ENCODE measurements around the gene NFATC1. TPM values are rescaled to one million over a fixed set of nuclear protein-coding genes. Genes with fewer than 3 reads are reported as not detected.

NFATC1 gene
- total and polyA plus RNA-seq, 9 donors: 8.4 to 28.3 (median 12.2) TPM

DNA sequence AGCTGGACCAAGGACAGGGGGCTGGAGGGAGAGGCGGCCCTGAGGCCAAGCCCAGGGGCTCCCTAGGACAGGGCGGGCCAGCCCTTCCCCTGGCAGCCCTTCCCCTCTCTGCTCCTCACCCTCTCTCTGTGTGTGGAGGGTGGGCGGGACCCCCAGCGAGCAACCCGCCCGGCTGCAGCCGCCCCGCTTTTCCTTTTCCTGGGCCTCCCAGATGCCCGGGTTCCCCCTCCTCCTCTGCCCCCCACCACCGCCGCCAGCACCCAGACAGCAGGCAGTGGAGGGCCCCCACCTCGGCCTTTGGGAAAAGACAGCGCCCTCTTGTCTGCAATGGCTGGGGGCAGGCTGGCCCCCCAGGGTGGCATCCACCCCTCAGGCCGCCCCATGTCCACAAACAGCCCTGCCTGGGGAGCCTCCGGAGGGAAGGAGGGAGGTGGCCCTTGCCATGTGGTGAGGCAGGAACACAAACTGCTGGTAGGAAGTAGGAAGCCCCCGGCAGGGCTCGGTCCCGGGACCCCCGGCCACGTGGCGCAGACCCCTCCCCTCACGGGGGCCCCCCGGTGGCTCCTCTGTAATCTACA lies 148.7 kb downstream of the NFATC1 start:
- Histone ChIP-seq H3K4me1 (ENCODE audit: insufficient read depth) (peaks cover 1% of the 10 kb centered on the region), H3K36me3 (no peaks in the 10 kb centered on the region), H3K4me3 (no peak overlapping the region), H3K27me3 (no peaks in the 10 kb centered on the region), H3K27ac (no peak overlapping the region), H3K9me3 (no peaks in the 10 kb centered on the region)
- TF ChIP-seq, protein P1, sequence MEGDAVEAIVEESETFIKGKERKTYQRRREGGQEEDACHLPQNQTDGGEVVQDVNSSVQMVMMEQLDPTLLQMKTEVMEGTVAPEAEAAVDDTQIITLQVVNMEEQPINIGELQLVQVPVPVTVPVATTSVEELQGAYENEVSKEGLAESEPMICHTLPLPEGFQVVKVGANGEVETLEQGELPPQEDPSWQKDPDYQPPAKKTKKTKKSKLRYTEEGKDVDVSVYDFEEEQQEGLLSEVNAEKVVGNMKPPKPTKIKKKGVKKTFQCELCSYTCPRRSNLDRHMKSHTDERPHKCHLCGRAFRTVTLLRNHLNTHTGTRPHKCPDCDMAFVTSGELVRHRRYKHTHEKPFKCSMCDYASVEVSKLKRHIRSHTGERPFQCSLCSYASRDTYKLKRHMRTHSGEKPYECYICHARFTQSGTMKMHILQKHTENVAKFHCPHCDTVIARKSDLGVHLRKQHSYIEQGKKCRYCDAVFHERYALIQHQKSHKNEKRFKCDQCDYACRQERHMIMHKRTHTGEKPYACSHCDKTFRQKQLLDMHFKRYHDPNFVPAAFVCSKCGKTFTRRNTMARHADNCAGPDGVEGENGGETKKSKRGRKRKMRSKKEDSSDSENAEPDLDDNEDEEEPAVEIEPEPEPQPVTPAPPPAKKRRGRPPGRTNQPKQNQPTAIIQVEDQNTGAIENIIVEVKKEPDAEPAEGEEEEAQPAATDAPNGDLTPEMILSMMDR (IDR thresholded peaks at IDR 0.05): no peak
- TF ChIP-seq POLR2A (IDR thresholded peaks at IDR 0.05) (no peak), EP300 (IDR thresholded peaks at IDR 0.05) (no peak)
- intact Hi-C loops (cut with DNase I): no loop called here
- 57 to 68% (median 58%) methylated on average over 21 to 23 of the region's 23 CpGs for whole genome bisulfite sequencing, 3 donors
- DNase-seq: peak in 2 of 5 donors; percentile 7 to 13

DNA sequence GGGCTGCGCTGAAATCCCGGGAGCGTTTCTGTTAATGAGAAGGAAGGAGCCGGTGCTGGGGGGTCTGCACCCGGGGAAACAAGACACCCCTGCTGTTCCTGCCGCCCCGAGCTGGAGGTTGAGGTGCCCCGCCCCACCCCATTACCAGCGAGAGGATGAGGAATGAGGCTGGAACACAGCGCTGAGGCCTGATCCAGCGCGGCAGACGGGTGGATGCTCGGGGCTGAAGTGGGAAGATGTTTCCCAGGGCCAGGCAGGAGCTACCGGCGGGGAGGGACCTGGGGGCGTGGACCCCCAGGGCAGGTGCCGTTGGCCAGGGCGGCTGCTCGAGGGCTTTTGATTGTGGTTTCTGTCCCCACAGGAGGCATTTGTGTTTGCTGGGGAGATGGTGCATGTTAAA lies 149.5 kb downstream of the NFATC1 start:
- TF ChIP-seq, protein P1 (IDR thresholded peaks at IDR 0.05): no peak
- TF ChIP-seq POLR2A (IDR thresholded peaks at IDR 0.05) (no peak), EP300 (IDR thresholded peaks at IDR 0.05) (no peak)
- no peak overlapping the region for H3K4me3 ChIP-seq
- DNase-seq: peak in 2 of 5 donors; percentile 5 to 10
- H3K9me3 ChIP-seq: no peaks in the 10 kb centered on the region
- H3K4me1 ChIP-seq (ENCODE audit: insufficient read depth): peaks cover 1% of the 10 kb centered on the region
- H3K36me3 ChIP-seq: no peaks in the 10 kb centered on the region
- 88 to 92% (median 90%) methylated on average over 20 of the region's 20 CpGs for WGBS, 3 donors
- no peaks in the 10 kb centered on the region for H3K27me3 ChIP-seq
- H3K27ac ChIP-seq: no peak overlapping the region
- intact Hi-C loops (cut with DNase I): no loop called here

DNA sequence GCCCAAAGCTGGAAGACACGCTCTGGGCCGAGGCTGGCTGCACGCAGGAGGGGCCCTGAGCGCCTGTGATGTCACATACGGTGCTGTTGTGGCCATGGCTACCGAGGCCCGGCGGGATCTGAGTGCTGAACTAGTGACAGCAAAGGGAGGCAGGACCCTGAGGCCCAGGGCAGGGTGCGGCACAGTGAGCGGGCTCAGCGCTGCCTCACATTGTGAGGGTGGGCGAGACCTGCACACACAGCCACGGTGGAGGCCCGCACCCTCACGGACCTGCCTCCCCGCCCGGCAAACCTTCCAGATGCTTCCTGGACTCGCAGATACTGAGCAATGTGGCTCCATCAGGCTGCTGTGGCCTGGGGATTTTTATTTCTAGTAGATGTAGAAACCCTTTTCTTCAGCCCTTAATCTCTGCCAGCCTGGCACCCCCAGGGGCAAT lies 150.0 kb downstream of the NFATC1 start:
- Histone ChIP-seq H3K4me1 (ENCODE audit: insufficient read depth) (peaks cover 1% of the 10 kb centered on the region), H3K27ac (no peak overlapping the region), H3K36me3 (no peaks in the 10 kb centered on the region), H3K9me3 (no peaks in the 10 kb centered on the region), H3K4me3 (no peak overlapping the region), H3K27me3 (no peaks in the 10 kb centered on the region)
- WGBS, 3 donors: 86 to 95% (median 89%) methylated on average over 18 of the region's 18 CpGs
- DNase-seq: peak in 1 of 5 donors; percentile 3
- intact Hi-C loops (cut with DNase I): no loop called here
- TF ChIP-seq POLR2A (IDR thresholded peaks at IDR 0.05): no peak
- TF ChIP-seq, protein P1 (IDR thresholded peaks at IDR 0.05): no peak

DNA sequence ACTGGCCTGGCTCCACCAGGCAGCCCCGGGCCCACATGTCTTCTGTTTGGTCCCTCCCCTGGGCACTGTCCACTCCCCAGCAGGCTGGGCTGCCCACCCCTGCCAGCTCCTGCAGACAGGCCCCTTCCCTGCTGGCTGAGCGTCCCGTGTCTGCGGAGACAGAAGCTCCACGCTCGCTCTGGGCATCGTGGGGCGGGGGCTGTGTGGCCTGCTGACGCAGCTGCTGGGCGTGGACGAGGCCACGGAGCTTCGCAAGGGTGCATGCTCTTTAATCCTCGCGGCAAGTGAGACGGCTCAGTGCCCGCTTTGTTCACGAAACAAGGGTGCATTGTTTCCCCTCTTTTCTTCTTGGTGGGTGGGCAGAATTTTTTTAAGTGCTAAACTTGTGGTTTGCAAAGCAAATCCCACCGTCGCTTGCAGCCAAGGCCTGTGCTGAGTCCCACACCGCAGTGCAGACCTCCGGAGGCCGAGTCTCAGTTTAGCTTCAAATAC lies 151.1 kb downstream of the NFATC1 start:
- no peak for TF ChIP-seq POLR2A (IDR thresholded peaks at IDR 0.05)
- TF ChIP-seq, protein P1 (IDR thresholded peaks at IDR 0.05): no peak
- TF ChIP-seq EP300 (IDR thresholded peaks at IDR 0.05): no peak
- WGBS, 3 donors: 71 to 84% (median 80%) methylated on average over 23 of the region's 23 CpGs
- no peak overlapping the region for H3K4me3 ChIP-seq
- no peaks in the 10 kb centered on the region for H3K9me3 ChIP-seq
- H3K27me3 ChIP-seq: no peaks in the 10 kb centered on the region
- H3K4me1 ChIP-seq (ENCODE audit: insufficient read depth): no peaks in the 10 kb centered on the region
- intact Hi-C loops (cut with DNase I): no loop called here
- no peaks in the 10 kb centered on the region for H3K36me3 ChIP-seq
- H3K27ac ChIP-seq: no peak overlapping the region
- DNase-seq: peak in 3 of 5 donors; percentile 6 to 17 (median 9)

Measured in ovary (tissue), 9 donors.